A549 (cell line): Measurements from ENCODE around the gene SLC38A3. TPM values are rescaled to one million over a fixed set of nuclear protein-coding genes. Genes with fewer than 3 reads are reported as not detected.
A peak's percentile ranks its signal among the peaks of the same experiment; 100 is the strongest.

Experiments
- ATAC-seq, 2 experiments: fragments of 200-7000 bp in 1 of 2; fragments of >200 bp in 1 of 2; cut with Nextera tagmentation in 1 of 2; cut with Tn5 transposase in 1 of 2; 3 replicates each; pipeline versions ENCODE4 v1.8.0 to v1.9.1; 2018 to 2020; ENCODE audit warnings: mild to moderate bottlenecking in 1 of 2, moderate library complexity in 1 of 2
- CTCF ChIA-PET: fragments of 300-600 bp; sonication (Branson Sonifier 250); formaldehyde crosslinking; extraction: SDS; loops from one replicate; lab custom pipeline; 2021; ENCODE audit warnings: antibody characterized with exemption, inconsistent platforms; lab: Yijun Ruan, JAX
- POLR2A ChIA-PET: fragments of 350-600 bp; formaldehyde crosslinking; extraction: SDS; loops from one replicate; lab custom pipeline; 2021; ENCODE audit warnings: antibody characterized with exemption, inconsistent platforms; lab: Yijun Ruan, JAX
- DNase-seq, 2 experiments: peaks; one replicate each; pipeline versions ENCODE4 v3.0.0 to v3.0.0-alpha.2; 2011 to 2016; ENCODE audit warnings: low read depth in 1 of 2, low spot score in 1 of 2
- FAIRE-seq: peaks from 2 replicates; lab custom pipeline; 2011; peaks lifted over from hg19 to GRCh38; lab: Jason Lieb, UNC
- H3K27ac ChIP-seq, 2 experiments: fragments of >200 bp; sonication (Bioruptor Twin); formaldehyde crosslinking; 3 replicates each; pipeline ENCODE4 v1.5.1; 2016 to 2017
- H3K4me1 ChIP-seq: fragments of >200 bp; sonication (Bioruptor Twin); formaldehyde crosslinking; 3 replicates; pipeline ENCODE4 v1.6.1; 2016
- H3K4me2 ChIP-seq: fragments of >200 bp; sonication (Bioruptor Twin); formaldehyde crosslinking; 3 replicates; pipeline ENCODE4 v1.6.1; 2016
- H3K4me3 ChIP-seq: fragments of >200 bp; sonication (Bioruptor Twin); formaldehyde crosslinking; 3 replicates; pipeline ENCODE4 v1.5.1; 2016
- H3K9me3 ChIP-seq: fragments of >200 bp; sonication (Bioruptor Twin); formaldehyde crosslinking; 3 replicates; pipeline ENCODE4 v1.6.1; 2016
- BCL3 ChIP-seq: fragments of >200 bp; sonication (Bioruptor Twin); formaldehyde crosslinking; IDR thresholded peaks from 3 replicates; pipeline ENCODE4 v1.6.1; 2016
- BHLHE40 ChIP-seq: IDR thresholded peaks from 2 replicates; pipeline ENCODE4 v1.6.1; 2012; ENCODE audit warnings: low read depth, low read length, inconsistent platforms
- CBX2 ChIP-seq: fragments of 200-600 bp; sonication (generic); IDR thresholded peaks from 2 replicates; pipeline ENCODE4 v1.6.1; 2016; ENCODE audit warnings: low read depth, mild to moderate bottlenecking, borderline replicate concordance
- CHD2 ChIP-seq: fragments of 150-350 bp; IDR thresholded peaks from 2 replicates; pipeline ENCODE4 v1.6.1; 2014; ENCODE audit warnings: low read length; ENCODE audit not compliant: partially characterized antibody
- CHD4 ChIP-seq: fragments of 200-600 bp; sonication (generic); IDR thresholded peaks from 2 replicates; pipeline ENCODE4 v1.6.1; 2016; ENCODE audit warnings: antibody characterized with exemption, mild to moderate bottlenecking, borderline replicate concordance
- CTCF ChIP-seq: fragments of >200 bp; sonication (Bioruptor Twin); formaldehyde crosslinking; IDR thresholded peaks from 3 replicates; pipeline ENCODE4 v1.5.1; 2016
- ESRRA ChIP-seq: fragments of 150-350 bp; IDR thresholded peaks from 2 replicates; pipeline ENCODE4 v1.6.1; 2014; ENCODE audit warnings: mild to moderate bottlenecking, low read length, borderline replicate concordance
- FOSL2 ChIP-seq, 2 experiments: fragments of 450-650 bp in 1 of 2; fragments of >200 bp in 1 of 2; sonication (Bioruptor Twin) in 1 of 2; formaldehyde crosslinking; IDR thresholded peaks; 2 replicates each; pipeline versions ENCODE4 v1.5.0 to v1.6.1; 2016 to 2020; ENCODE audit warnings: mild to moderate bottlenecking in 1 of 2, moderate library complexity in 1 of 2
- FOXS1 ChIP-seq: fragments of 250-450 bp; sonication (Bioruptor Pico); IDR thresholded peaks from 2 replicates; pipeline ENCODE4 v1.5.0; 2020; ENCODE audit warnings: mild to moderate bottlenecking, moderate library complexity
- HOXB5 ChIP-seq: fragments of 250-450 bp; sonication (Bioruptor Pico); IDR thresholded peaks from 2 replicates; pipeline ENCODE4 v1.5.0; 2020; ENCODE audit warnings: mild to moderate bottlenecking, moderate library complexity
- JUN ChIP-seq, 2 experiments: fragments of >200 bp; sonication (Bioruptor Twin); formaldehyde crosslinking; IDR thresholded peaks; 2 replicates in 1 of 2; 3 replicates in 1 of 2; pipeline ENCODE4 v1.6.1; 2016 to 2017
- MYC ChIP-seq: IDR thresholded peaks from 2 replicates; pipeline ENCODE4 v1.6.1; 2012; ENCODE audit warnings: mild to moderate bottlenecking, inconsistent platforms, low read length, improper control_type of control experiment, borderline replicate concordance
- NFE2L2 ChIP-seq: fragments of 150-350 bp; conservative IDR thresholded peaks from 2 replicates; pipeline ENCODE4 v1.6.1; 2014; ENCODE audit warnings: low read length
- NR3C1 ChIP-seq: fragments of >200 bp; sonication (Bioruptor Twin); formaldehyde crosslinking; IDR thresholded peaks from 3 replicates; pipeline ENCODE4 v1.6.1; 2017
- RAD21 ChIP-seq, 2 experiments: fragments of >200 bp in 1 of 2; sonication (Bioruptor Twin) in 1 of 2; formaldehyde crosslinking in 1 of 2; IDR thresholded peaks in 1 of 2; conservative IDR thresholded peaks in 1 of 2; 2 replicates in 1 of 2; 3 replicates in 1 of 2; pipeline ENCODE4 v1.6.1; 2012 to 2018; ENCODE audit warnings: inconsistent platforms in 1 of 2
- RCOR1 ChIP-seq: fragments of 150-350 bp; IDR thresholded peaks from 2 replicates; pipeline ENCODE4 v1.6.1; 2014; ENCODE audit warnings: antibody characterized with exemption, low read length, low read depth
- RNF2 ChIP-seq: fragments of 200-600 bp; sonication (generic); IDR thresholded peaks from 2 replicates; pipeline ENCODE4 v1.6.1; 2016; ENCODE audit warnings: low read depth, mild to moderate bottlenecking, antibody characterized with exemption, moderate library complexity, borderline replicate concordance
- WGBS: methylation state at CpG from one replicate; pipeline ENCODE4 v1.1.6; 2017; ENCODE audit errors: missing lambda C conversion rate; 5-methylcytosine and 5-hydroxymethylcytosine counted together
- polyA plus RNA-seq, 4 experiments: library from polyadenylated mRNA; depleted of rRNA in 3 of 4; stranded (reverse); fragments of >200 nt; fragmentation: RNase III in 1 of 4; extraction: RNeasy Plus Mini Kit Qiagen cat#74134 plus additional on column Dnase treatment in 1 of 4; gene quantifications; 2 replicates in 3 of 4; 3 replicates in 1 of 4; pipeline ENCODE4 v1.2.3, GENCODE V29; 2011 to 2017
- TF ChIP-seq, protein P1 (sequence below): IDR thresholded peaks from 2 replicates; pipeline ENCODE4 v1.6.1; 2012
- TF ChIP-seq, protein P2 (sequence below): IDR thresholded peaks from 2 replicates; pipeline ENCODE4 v1.6.1; 2012

Gene SLC38A3
- polyA plus RNA-seq, 2 of the 4 experiments (the other 2 are of a cell fraction): 0.05 TPM; not detected in 1

- WGBS: 85% methylated on average over 7 of the region's 10 CpGs
- H3K27ac ChIP-seq: peak overlapping the region; percentile 20 to 85; a peak in 3 of 6 replicates
- ATAC-seq: no peak
- FAIRE-seq: no peak
- no peak overlapping the region for H3K4me3 ChIP-seq
- H3K4me2 ChIP-seq: no peak overlapping the region
- H3K4me1 ChIP-seq: peaks cover 76% of the 10 kb centered on the region
- POLR2A ChIA-PET: no interaction called here
- CTCF ChIA-PET: interaction anchor here (0.8 to 1.4 kb wide), 3 partner anchors 23 to 37 kb away, joined by 4 to 7 read pairs (median 4); no protein-coding TSS in a partner anchor
- no peaks in the 10 kb centered on the region for H3K9me3 ChIP-seq
- no peak for DNase-seq
- TF ChIP-seq JUN (IDR thresholded peaks at IDR 0.05) (no peak), NR3C1 (no peak), ESRRA (no peak), BCL3 (no peak), HOXB5 (CRISPR knock-in tag) (no peak), CHD2 (no peak), RNF2 (no peak), BHLHE40 (no peak), CBX2 (no peak), FOSL2 (IDR thresholded peaks at IDR 0.05) (no peak), FOSL2 (CRISPR knock-in tag; IDR thresholded peaks at IDR 0.05) (no peak), CHD4 (no peak), NFE2L2 (no peak), MYC (no peak), RAD21 (conservative IDR thresholded peaks at IDR 0.05 in 1 of 2, IDR thresholded peaks at IDR 0.05 in 1 of 2) (no peak), FOXS1 (CRISPR knock-in tag) (no peak)
- TF ChIP-seq, protein P1, sequence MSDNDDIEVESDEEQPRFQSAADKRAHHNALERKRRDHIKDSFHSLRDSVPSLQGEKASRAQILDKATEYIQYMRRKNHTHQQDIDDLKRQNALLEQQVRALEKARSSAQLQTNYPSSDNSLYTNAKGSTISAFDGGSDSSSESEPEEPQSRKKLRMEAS: no peak
- TF ChIP-seq, protein P2, sequence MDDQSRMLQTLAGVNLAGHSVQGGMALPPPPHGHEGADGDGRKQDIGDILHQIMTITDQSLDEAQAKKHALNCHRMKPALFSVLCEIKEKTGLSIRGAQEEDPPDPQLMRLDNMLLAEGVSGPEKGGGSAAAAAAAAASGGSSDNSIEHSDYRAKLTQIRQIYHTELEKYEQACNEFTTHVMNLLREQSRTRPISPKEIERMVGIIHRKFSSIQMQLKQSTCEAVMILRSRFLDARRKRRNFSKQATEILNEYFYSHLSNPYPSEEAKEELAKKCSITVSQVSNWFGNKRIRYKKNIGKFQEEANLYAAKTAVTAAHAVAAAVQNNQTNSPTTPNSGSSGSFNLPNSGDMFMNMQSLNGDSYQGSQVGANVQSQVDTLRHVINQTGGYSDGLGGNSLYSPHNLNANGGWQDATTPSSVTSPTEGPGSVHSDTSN: no peak
Measured at GRCh38 chr3:50158530-50159146, 46.4 kb upstream of the SLC38A3 start.

- Histone ChIP-seq H3K4me2 (peak overlapping the region; percentile 39), H3K4me1 (peaks cover 93% of the 10 kb centered on the region), H3K4me3 (no peak overlapping the region), H3K9me3 (no peaks in the 10 kb centered on the region), H3K27ac (peak overlapping the region; percentile 88 to 94; a peak in 4 of 6 replicates)
- WGBS: 67% methylated on average over 4 of the region's 7 CpGs
- FAIRE-seq (no peak), DNase-seq (no peak), ATAC-seq (no peak)
- POLR2A ChIA-PET: no interaction called here
- TF ChIP-seq CTCF (no peak), MYC (no peak), CHD2 (no peak), RCOR1 (no peak)
- CTCF ChIA-PET: interaction anchor here (2.9 kb wide), 1 partner anchor 29 kb away, joined by 9 read pairs; no protein-coding TSS in a partner anchor
Measured at GRCh38 chr3:50160561-50160983, 44.5 kb upstream of the SLC38A3 start.
